Body of pancreas (tissue), 4 donors: Measurements from ENCODE around the gene KIF12.

Experiments
- POLR2A ChIP-seq, 3 donors: fragments of 450-650 bp; IDR thresholded peaks; one replicate each; pipeline ENCODE4 v1.6.1; 2016; ENCODE audit warnings: antibody characterized with exemption in 3 of 3, mild to moderate bottlenecking in 2 of 3
- TF ChIP-seq, protein P1 (sequence below), 7 experiments: fragments of 450-650 bp in 4 of 7; fragments of 200-600 bp in 3 of 7; sonication (generic) in 3 of 7; IDR thresholded peaks; one replicate each; pipeline ENCODE4 v1.5.1; 2016 to 2019; ENCODE audit warnings: antibody characterized with exemption in 7 of 7

DNA sequence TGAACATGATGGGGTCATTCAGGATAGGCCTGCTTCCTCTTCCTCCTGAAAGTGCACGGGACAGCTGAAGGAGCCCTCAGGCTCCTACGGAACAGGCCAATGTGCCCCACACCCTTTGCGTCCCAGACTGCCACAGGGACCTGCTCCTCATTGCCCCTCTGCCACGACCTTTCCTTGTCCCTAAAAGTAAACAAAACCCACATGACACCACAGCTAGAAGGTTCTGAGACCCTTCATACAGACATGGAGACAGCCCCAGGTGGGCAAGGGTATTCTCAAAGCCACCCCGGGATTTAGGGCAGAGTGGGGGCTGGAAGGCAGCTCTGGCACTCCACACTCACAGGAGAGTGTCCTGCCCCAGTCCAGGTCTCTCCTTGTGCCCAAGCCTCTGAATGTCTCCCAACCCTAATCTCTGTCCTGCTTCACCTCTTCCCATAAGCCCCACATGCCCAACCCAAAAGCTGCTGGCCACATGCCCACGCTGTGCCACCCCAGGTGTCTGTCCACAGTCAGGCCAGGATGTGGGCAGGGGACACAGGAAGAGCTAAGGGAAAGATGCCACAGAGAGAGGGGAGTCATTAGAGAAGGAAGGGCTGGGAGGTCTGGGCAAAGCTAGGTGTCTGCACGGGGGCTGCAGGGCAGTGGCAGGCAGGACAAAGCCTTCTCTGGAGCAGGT is 21.8 kb downstream of the KIF12 start:
- TF ChIP-seq, protein P1, sequence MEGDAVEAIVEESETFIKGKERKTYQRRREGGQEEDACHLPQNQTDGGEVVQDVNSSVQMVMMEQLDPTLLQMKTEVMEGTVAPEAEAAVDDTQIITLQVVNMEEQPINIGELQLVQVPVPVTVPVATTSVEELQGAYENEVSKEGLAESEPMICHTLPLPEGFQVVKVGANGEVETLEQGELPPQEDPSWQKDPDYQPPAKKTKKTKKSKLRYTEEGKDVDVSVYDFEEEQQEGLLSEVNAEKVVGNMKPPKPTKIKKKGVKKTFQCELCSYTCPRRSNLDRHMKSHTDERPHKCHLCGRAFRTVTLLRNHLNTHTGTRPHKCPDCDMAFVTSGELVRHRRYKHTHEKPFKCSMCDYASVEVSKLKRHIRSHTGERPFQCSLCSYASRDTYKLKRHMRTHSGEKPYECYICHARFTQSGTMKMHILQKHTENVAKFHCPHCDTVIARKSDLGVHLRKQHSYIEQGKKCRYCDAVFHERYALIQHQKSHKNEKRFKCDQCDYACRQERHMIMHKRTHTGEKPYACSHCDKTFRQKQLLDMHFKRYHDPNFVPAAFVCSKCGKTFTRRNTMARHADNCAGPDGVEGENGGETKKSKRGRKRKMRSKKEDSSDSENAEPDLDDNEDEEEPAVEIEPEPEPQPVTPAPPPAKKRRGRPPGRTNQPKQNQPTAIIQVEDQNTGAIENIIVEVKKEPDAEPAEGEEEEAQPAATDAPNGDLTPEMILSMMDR (IDR thresholded peaks at IDR 0.05): no peak
- TF ChIP-seq POLR2A (IDR thresholded peaks at IDR 0.05): no peak
